Measurements from ENCODE around the gene LCAT. TPM values are rescaled to one million over a fixed set of nuclear protein-coding genes. Genes with fewer than 3 reads are reported as not detected.

The LCAT gene
- total and polyA plus RNA-seq, 2 experiments from 2014 or later = 13.7 to 18.9 TPM

DNA sequence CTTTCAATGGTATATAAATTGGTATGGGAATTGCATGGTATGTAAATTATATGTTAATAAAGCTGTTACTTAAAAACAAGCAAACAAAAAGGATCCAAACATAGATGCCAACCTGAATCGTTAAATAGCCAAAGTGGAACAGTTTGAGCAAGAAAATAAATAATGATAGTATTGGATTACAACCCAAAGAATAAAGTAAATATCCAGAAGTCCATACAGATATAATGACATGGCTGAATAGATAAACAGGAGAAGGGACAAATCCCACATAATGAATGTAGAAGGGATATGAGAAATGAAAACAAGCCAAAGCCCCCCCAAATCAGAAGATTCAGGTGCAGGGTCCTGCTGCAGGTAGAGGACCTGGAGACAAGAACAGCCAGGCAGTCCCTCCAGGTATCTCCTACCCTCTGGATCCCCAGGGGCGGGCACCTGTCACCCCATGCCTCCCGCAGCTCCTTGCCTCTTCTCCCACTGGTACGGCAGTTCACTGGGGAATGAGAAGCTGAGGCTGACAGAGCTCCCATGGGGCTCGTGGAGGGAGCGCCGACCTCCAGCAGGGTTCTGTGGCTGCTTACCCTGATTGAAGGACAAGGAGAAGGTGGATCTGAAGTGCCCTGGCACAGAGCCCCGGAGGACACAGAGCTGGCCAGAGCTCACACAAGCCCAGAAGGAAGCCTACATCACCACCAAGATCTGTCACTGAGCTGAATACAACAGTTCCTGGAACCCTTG lies 9.9 kb upstream of the LCAT start:
- Histone ChIP-seq H2AFZ (no peak overlapping the region), H3K36me3 (ENCODE audit: insufficient read depth) (peaks cover 6% of the 10 kb centered on the region; the same call in 1 of the 2 replicates), H4K20me1 (replicated peaks; ENCODE audit: insufficient read depth) (peaks cover 3% of the 10 kb centered on the region; the same call in 1 of the 2 replicates), H3F3A (replicated peaks; ENCODE audit: low read depth) (no peaks in the 10 kb centered on the region), H3K4me2 (no peak overlapping the region), H3K4me3 (no peak overlapping the region), H3K9me2 (ENCODE audit: insufficient read depth) (no peaks in the 10 kb centered on the region), H3K4me1 (ENCODE audit: insufficient read depth) (no peaks in the 10 kb centered on the region), H3K27me3 (ENCODE audit: insufficient read depth) (no peaks in the 10 kb centered on the region), H3K27ac (ENCODE audit: low read depth) (no peak overlapping the region), H3K79me2 (replicated peaks; ENCODE audit: insufficient read depth) (no peaks in the 10 kb centered on the region)
- peaks cover 3% of the 10 kb centered on the region for H3K27me3 Mint-ChIP-seq (ENCODE audit: insufficient read depth, low read depth, poor library complexity)
- TF ChIP-seq, protein P1, sequence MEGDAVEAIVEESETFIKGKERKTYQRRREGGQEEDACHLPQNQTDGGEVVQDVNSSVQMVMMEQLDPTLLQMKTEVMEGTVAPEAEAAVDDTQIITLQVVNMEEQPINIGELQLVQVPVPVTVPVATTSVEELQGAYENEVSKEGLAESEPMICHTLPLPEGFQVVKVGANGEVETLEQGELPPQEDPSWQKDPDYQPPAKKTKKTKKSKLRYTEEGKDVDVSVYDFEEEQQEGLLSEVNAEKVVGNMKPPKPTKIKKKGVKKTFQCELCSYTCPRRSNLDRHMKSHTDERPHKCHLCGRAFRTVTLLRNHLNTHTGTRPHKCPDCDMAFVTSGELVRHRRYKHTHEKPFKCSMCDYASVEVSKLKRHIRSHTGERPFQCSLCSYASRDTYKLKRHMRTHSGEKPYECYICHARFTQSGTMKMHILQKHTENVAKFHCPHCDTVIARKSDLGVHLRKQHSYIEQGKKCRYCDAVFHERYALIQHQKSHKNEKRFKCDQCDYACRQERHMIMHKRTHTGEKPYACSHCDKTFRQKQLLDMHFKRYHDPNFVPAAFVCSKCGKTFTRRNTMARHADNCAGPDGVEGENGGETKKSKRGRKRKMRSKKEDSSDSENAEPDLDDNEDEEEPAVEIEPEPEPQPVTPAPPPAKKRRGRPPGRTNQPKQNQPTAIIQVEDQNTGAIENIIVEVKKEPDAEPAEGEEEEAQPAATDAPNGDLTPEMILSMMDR (conservative IDR thresholded peaks at IDR 0.05; ENCODE audit: low read depth in 2 of 2) = no peak
- no peak for TF ChIP-seq EZH2phosphoT487 (IDR thresholded peaks at IDR 0.05; ENCODE audit: unreplicated experiment)
- TF ChIP-seq, protein P2, sequence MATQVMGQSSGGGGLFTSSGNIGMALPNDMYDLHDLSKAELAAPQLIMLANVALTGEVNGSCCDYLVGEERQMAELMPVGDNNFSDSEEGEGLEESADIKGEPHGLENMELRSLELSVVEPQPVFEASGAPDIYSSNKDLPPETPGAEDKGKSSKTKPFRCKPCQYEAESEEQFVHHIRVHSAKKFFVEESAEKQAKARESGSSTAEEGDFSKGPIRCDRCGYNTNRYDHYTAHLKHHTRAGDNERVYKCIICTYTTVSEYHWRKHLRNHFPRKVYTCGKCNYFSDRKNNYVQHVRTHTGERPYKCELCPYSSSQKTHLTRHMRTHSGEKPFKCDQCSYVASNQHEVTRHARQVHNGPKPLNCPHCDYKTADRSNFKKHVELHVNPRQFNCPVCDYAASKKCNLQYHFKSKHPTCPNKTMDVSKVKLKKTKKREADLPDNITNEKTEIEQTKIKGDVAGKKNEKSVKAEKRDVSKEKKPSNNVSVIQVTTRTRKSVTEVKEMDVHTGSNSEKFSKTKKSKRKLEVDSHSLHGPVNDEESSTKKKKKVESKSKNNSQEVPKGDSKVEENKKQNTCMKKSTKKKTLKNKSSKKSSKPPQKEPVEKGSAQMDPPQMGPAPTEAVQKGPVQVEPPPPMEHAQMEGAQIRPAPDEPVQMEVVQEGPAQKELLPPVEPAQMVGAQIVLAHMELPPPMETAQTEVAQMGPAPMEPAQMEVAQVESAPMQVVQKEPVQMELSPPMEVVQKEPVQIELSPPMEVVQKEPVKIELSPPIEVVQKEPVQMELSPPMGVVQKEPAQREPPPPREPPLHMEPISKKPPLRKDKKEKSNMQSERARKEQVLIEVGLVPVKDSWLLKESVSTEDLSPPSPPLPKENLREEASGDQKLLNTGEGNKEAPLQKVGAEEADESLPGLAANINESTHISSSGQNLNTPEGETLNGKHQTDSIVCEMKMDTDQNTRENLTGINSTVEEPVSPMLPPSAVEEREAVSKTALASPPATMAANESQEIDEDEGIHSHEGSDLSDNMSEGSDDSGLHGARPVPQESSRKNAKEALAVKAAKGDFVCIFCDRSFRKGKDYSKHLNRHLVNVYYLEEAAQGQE (IDR thresholded peaks at IDR 0.05; ENCODE audit: unreplicated experiment) = no peak
- no peak for TF ChIP-seq STAT1 (IDR thresholded peaks at IDR 0.05; ENCODE audit: unreplicated experiment)
- TF ChIP-seq CREB1 (CRISPR knock-in tag; IDR thresholded peaks at IDR 0.05; ENCODE audit: low read depth) = no peak
- no peak for TF ChIP-seq POLR2AphosphoS5 (IDR thresholded peaks at IDR 0.05; ENCODE audit: low read depth)
- TF ChIP-seq, protein P3, sequence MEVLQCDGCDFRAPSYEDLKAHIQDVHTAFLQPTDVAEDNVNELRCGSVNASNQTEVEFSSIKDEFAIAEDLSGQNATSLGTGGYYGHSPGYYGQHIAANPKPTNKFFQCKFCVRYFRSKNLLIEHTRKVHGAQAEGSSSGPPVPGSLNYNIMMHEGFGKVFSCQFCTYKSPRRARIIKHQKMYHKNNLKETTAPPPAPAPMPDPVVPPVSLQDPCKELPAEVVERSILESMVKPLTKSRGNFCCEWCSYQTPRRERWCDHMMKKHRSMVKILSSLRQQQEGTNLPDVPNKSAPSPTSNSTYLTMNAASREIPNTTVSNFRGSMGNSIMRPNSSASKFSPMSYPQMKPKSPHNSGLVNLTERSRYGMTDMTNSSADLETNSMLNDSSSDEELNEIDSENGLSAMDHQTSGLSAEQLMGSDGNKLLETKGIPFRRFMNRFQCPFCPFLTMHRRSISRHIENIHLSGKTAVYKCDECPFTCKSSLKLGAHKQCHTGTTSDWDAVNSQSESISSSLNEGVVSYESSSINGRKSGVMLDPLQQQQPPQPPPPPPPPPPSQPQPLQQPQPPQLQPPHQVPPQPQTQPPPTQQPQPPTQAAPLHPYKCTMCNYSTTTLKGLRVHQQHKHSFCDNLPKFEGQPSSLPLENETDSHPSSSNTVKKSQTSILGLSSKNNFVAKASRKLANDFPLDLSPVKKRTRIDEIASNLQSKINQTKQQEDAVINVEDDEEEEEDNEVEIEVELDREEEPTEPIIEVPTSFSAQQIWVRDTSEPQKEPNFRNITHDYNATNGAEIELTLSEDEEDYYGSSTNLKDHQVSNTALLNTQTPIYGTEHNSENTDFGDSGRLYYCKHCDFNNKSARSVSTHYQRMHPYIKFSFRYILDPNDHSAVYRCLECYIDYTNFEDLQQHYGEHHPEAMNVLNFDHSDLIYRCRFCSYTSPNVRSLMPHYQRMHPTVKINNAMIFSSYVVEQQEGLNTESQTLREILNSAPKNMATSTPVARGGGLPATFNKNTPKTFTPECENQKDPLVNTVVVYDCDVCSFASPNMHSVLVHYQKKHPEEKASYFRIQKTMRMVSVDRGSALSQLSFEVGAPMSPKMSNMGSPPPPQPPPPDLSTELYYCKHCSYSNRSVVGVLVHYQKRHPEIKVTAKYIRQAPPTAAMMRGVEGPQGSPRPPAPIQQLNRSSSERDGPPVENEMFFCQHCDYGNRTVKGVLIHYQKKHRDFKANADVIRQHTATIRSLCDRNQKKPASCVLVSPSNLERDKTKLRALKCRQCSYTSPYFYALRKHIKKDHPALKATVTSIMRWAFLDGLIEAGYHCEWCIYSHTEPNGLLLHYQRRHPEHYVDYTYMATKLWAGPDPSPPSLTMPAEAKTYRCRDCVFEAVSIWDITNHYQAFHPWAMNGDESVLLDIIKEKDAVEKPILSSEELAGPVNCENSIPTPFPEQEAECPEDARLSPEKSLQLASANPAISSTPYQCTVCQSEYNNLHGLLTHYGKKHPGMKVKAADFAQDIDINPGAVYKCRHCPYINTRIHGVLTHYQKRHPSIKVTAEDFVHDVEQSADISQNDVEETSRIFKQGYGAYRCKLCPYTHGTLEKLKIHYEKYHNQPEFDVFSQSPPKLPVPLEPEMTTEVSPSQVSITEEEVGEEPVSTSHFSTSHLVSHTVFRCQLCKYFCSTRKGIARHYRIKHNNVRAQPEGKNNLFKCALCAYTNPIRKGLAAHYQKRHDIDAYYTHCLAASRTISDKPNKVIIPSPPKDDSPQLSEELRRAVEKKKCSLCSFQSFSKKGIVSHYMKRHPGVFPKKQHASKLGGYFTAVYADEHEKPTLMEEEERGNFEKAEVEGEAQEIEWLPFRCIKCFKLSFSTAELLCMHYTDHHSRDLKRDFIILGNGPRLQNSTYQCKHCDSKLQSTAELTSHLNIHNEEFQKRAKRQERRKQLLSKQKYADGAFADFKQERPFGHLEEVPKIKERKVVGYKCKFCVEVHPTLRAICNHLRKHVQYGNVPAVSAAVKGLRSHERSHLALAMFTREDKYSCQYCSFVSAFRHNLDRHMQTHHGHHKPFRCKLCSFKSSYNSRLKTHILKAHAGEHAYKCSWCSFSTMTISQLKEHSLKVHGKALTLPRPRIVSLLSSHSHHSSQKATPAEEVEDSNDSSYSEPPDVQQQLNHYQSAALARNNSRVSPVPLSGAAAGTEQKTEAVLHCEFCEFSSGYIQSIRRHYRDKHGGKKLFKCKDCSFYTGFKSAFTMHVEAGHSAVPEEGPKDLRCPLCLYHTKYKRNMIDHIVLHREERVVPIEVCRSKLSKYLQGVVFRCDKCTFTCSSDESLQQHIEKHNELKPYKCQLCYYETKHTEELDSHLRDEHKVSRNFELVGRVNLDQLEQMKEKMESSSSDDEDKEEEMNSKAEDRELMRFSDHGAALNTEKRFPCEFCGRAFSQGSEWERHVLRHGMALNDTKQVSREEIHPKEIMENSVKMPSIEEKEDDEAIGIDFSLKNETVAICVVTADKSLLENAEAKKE (CRISPR knock-in tag; IDR thresholded peaks at IDR 0.05) = no peak
- no peak for TF ChIP-seq EZH2 (IDR thresholded peaks at IDR 0.05; ENCODE audit: low read depth, unreplicated experiment)
- TF ChIP-seq NANOG (IDR thresholded peaks at IDR 0.05; ENCODE audit: borderline replicate concordance) = no peak
- no peak for TF ChIP-seq ZNF331 (CRISPR knock-in tag; IDR thresholded peaks at IDR 0.05; ENCODE audit: low read depth)
- no peak for TF ChIP-seq ZNF114 (CRISPR knock-in tag; IDR thresholded peaks at IDR 0.05)
- TF ChIP-seq, protein P4, sequence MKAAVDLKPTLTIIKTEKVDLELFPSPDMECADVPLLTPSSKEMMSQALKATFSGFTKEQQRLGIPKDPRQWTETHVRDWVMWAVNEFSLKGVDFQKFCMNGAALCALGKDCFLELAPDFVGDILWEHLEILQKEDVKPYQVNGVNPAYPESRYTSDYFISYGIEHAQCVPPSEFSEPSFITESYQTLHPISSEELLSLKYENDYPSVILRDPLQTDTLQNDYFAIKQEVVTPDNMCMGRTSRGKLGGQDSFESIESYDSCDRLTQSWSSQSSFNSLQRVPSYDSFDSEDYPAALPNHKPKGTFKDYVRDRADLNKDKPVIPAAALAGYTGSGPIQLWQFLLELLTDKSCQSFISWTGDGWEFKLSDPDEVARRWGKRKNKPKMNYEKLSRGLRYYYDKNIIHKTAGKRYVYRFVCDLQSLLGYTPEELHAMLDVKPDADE (IDR thresholded peaks at IDR 0.05) = no peak
- TF ChIP-seq JUNB (IDR thresholded peaks at IDR 0.05; ENCODE audit: unreplicated experiment) = no peak
- ATAC-seq (no peak), DNase-seq (ENCODE audit: low spot score) (no peak)
- H3K36me3 Mint-ChIP-seq (ENCODE audit: low read depth) = peaks cover 37% of the 10 kb centered on the region
- no peak overlapping the region for H3K27ac Mint-ChIP-seq
- no peak overlapping the region for H3K4me3 Mint-ChIP-seq
- H3K9me3 Mint-ChIP-seq = no peaks in the 10 kb centered on the region
- no peaks in the 10 kb centered on the region; the same call in 2 of the 3 replicates for H3K4me1 Mint-ChIP-seq

All from GM23338 (cell line).